ENCODE measurements around the gene TBRG4. TPM values are rescaled to one million over a fixed set of nuclear protein-coding genes. Genes with fewer than 3 reads are reported as not detected.
"Not testable (repeated sequence)": the region's sequence is repeated elsewhere in the genome, so short reads cannot be mapped to it uniquely, and the experiment has no call there.

Gene TBRG4
- total RNA-seq, 1 donor, result 46.6 TPM

GRCh38 chr7:45118292-45118691, 6.8 kb upstream of the TBRG4 start:
- TF ChIP-seq CTCF (IDR thresholded peaks at IDR 0.05; ENCODE audit: insufficient read depth, low read length), result no peak
- H3K4me3 ChIP-seq (ENCODE audit: low read depth, low read length), result no peak overlapping the region
- DNase-seq (ENCODE audit: low read depth), result no peak

DNA sequence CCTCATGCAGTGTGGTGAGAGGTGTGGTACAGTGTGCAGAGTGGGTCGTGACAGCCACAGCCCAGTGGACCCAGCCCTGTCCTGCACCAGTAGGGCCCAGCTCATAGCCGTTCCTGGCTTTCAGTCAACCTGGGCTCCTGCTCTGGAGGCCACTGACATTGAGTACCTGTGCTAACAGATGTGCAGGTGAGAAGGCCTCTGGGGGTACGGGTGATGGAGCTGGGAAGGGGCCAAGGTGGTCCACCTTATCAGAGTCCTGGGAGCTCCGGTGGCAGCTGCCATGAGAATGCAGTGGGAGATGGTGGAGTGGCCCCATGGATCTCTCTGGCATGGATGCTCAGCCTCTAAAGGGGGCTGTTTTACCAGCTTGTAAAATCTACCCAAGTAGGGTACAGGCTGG, 6.1 kb upstream of the TBRG4 start:
- DNase-seq (ENCODE audit: low read depth), result no peak
- TF ChIP-seq CTCF (IDR thresholded peaks at IDR 0.05; ENCODE audit: insufficient read depth, low read length), result no peak
- no peak overlapping the region for H3K4me3 ChIP-seq (ENCODE audit: low read depth, low read length)

GRCh38 chr7:45116048-45116447, 4.6 kb upstream of the TBRG4 start:
- DNase-seq (ENCODE audit: low read depth), result no peak
- no peak for TF ChIP-seq CTCF (IDR thresholded peaks at IDR 0.05; ENCODE audit: insufficient read depth, low read length)
- H3K4me3 ChIP-seq (ENCODE audit: low read depth, low read length), result no peak overlapping the region

DNA sequence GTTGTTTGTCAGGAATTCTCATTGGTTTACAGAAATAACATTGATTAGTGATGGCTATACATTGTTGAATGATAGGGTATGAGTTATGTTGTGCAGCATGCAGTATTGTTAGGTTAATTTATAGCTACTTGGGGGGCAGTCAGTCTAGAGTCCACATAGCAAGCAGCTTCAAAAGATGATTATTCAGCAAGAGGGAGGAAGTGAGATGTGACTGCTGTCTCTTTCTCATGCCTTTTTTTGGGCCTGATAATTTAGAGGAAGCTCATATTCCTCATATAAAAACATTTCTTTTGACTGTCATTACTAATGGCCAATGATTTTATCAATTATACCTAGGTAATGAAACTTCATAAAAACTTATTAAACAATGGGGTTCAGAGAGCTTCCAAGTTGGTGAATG, 3.4 kb upstream of the TBRG4 start:
- DNase-seq (ENCODE audit: low read depth), result no peak
- no peak for TF ChIP-seq CTCF (IDR thresholded peaks at IDR 0.05; ENCODE audit: insufficient read depth, low read length)
- no peak overlapping the region for H3K4me3 ChIP-seq (ENCODE audit: low read depth, low read length)

- not testable (repeated sequence) for H3K4me3 ChIP-seq (ENCODE audit: low read depth, low read length); DNase-seq (ENCODE audit: low read depth)
Observed at GRCh38 chr7:45114257-45114656, 2.8 kb upstream of the TBRG4 start.

GRCh38 chr7:45112648-45113047, 1.2 kb upstream of the TBRG4 start:
- H3K4me3 ChIP-seq (ENCODE audit: low read depth, low read length), result no peak overlapping the region
- TF ChIP-seq CTCF (IDR thresholded peaks at IDR 0.05; ENCODE audit: insufficient read depth, low read length), result no peak
- peak; percentile 49 for DNase-seq (ENCODE audit: low read depth)

GRCh38 chr7:45108863-45109262, 2.6 kb downstream of the TBRG4 start:
- no peak overlapping the region for H3K4me3 ChIP-seq (ENCODE audit: low read depth, low read length)
- TF ChIP-seq CTCF (IDR thresholded peaks at IDR 0.05; ENCODE audit: insufficient read depth, low read length), result no peak

More at GRCh38 chr7:45108863-45109262, 2.6 kb downstream of the TBRG4 start:
- no peak for DNase-seq (ENCODE audit: low read depth)
